Measurements from ENCODE around the gene TNRC18.

GRCh38 chr7:5270788-5271187, 152.8 kb downstream of the TNRC18 start:
- no peak for TF ChIP-seq CTCF (IDR thresholded peaks at IDR 0.05)
- TF ChIP-seq POLR2A (IDR thresholded peaks at IDR 0.05) = no peak

Measured in esophagus squamous epithelium (tissue), 4 donors.